Middle frontal gyrus (tissue), 1 donor: ENCODE results near the gene POU2AF1.

Source experiments
- DNase-seq: peaks from one replicate; pipeline ENCODE4 v3.0.0-alpha.2; 2015; ENCODE audit warnings: low spot score; ENCODE audit errors: extremely low spot score

POU2AF1 gene

DNA sequence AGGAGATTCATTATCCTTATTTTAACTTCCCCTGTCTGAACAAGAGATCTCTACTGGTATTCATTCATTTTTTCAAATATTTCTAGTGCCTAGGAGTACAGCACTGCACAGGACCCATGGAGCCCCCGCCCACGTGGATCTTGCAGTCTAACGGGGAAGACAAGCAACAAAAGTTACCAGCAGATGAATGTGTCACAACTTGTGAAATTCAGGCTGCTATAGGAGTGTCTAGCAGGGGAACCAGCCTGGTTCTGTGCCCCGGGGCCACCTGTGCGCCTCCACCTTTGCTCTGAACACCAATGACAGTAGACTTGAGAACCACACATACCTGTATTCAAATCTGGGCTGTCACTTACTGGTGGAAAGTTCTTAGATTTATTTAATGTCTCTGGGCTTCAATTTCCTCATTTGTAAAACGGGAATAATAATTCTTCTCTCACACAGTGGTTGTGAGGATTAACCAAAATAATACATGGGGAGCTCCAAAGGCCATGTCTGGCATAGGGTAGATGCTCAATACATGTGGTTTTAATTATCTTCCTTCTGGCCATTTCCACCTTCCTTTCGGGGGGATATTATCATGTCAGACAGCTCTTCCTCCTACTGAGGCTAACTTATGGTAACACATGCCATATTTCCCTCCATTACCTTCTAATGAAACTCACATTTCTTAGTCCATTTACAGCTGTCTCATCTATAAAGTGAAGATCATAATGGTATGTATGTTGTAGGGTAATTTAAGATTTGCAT is 17.8 kb downstream of the POU2AF1 start:
- no peak for DNase-seq

DNA sequence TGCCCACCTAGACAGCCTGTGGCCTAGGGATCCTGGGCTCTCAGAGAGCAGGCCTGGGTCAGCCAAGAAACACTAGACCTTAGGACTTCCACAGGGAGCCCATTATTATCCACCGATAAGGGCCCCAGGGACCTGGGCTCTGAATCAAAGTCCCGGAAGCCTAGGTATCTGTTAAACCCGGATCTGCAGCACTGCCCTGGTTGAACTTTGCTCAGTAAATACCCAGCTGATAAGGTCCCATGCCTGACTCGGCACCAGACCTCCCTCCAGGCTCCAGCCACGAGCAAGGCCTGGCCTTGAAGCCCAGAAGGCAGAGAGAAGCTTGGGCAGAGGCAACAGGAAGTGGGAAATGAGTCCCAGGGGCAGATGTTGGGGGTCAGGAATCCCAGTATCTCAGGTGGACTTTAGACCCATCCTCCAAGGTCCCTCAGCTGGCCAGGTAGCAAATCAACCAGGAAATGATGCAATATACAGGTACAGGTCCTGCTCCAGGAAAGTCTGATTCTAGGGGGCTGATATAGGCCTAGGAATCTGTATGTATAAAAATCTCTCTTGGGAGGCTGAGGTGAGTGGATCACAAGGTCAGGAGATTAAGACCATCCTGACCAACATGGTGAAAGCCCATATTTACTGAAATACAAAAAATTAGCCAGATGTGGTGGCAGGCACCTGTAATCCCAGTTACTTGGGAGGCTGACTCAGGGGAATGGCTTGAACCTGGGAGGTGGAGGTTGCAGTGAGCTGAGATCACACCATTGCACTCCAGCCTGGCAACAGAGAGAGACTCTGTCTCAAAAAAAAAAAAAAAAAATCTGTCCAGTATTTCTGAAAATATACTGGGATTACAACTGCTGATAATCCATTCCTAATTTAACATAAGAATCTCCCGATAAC is 18.7 kb downstream of the POU2AF1 start:
- DNase-seq = no peak

DNA sequence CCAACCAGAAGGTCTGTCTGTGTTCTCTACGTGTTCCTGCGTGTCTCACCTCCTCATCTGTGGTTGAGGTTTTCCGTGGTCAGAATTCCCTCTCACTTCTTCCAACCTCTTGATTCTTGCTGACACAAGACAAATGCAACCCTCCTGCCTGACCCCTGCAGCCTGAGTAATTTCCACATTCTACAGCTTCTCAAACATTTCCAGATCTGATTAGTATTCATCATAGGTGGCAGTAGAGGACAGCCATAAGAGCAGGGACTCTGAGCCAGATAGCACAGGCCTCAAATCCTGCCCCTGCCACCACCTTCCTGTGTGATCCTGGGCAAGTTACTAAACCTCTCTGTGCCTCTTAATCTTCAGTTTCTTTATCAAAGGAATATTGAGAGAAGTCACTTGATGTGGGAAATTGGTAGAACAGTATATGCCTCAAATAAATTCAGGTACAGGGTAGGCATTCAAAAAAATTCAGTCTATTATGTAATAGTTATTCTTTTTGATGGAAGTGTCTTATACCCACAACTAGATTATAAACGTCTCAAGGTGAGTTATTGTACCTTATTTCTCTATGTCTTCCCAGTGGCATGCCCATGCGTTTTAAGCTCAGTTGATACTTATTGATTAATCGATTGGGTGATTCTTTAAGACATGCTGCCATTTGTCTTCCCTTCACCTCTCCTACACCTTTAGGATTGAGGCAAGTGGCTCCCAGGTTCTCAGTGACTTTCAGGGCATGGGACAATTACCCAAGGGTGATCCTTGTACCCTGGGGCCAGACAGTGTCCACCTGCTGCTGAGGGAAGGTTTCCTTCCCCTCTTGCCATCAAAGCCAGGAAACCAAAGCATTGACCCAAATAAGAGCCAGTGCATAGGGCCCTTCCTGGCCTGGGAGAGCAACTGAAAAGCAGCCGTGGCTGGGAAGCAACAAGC is 19.6 kb downstream of the POU2AF1 start:
- DNase-seq = no peak

DNA sequence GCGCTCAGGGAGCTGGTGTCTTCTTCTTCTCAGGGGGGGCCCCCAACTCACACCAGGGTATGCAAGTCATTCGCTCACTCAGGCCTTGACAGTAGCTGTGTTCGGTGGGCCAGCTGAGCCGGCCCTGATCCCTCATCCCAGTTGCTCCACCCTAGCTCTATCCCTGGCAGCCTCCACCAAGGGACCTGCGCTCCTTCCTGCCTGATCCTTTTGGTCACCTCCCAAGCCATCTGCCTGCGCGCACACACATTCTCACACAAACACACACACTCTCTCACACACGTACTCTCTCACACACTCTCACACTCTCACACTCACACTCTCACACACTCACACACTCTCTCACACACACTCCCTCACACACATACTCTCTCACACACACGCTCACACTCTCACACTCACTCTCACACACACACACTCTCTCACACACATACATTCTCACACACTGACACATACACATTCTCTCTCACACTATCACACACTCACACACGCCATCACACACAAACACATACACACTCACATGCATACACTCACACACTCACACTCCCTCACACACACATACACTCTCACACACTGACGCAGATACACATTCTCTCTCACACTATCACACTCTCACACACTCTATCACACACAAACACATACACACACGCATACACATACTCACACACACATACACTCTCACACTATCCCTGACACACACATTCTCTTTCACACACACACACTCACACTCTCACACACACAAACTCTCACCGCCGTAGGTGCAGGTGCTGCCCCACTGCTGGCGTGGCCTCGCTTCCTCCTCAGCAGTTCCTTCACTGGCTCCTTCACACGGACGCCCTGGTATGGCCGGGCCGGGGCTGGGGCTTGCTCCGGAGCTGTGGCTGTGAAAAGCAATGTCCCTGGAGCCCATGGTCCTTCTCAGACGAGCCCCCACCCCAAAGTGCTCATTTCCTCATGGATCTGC is 20.8 kb downstream of the POU2AF1 start:
- no peak for DNase-seq

DNA sequence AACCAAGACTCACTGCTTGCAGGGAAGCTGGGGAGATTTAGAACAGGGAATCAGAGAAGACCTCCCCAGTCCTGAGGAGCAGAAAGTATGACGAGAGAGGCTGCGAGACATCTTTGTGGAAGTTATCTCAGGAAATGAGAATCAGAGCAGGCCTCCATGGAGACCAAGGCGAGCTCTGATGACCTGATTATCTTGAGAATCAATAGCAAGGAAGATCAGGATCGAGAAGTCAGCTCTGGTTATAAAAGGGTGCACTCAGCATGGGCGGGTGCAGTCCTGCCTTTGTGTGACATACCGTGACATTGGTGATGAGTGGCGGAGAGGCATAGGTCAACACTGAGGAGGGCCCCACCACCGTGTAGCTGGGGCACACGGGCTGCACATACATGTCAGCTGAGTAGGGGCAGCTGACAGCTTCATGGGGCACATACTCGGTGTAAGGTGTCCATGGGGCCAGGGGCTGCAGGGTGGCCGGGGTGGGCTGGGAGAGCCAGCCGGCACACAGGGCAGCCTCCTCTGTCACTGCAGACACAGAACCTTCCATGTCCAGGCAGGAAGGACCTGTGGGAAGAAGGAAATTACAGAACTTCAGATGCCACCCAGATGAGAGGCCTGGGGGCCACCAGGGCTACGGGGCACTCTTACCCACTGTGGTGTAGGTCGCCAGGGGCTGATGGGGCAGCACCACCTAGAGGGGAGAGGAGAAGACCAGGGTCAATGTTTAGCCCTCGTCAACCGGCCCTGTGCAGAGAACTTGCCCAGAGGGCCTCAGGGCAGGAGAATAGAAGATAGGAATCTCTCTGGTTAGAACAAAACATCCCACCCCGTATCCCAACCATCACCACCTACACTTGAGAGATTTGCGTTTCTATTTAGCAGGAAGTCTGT is 21.7 kb downstream of the POU2AF1 start:
- no peak for DNase-seq

DNA sequence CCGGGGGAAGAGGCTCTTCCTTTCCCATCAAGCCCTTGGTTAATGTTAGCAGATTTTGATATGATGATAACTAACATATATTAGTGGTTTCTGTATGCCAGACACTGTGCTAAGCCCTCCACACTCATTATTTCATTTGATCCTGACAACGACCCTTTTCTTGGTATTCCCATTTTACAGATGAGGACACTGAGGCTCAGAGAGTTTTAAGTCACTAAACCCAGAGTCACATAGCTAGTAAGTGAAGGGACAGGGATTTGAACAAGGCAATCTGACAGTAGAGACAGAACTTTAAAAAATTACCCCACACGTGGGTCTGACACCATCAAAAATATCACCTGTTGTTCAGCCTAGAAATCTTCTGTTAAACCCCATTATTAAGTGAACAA is 22.4 kb downstream of the POU2AF1 start:
- DNase-seq = no peak

DNA sequence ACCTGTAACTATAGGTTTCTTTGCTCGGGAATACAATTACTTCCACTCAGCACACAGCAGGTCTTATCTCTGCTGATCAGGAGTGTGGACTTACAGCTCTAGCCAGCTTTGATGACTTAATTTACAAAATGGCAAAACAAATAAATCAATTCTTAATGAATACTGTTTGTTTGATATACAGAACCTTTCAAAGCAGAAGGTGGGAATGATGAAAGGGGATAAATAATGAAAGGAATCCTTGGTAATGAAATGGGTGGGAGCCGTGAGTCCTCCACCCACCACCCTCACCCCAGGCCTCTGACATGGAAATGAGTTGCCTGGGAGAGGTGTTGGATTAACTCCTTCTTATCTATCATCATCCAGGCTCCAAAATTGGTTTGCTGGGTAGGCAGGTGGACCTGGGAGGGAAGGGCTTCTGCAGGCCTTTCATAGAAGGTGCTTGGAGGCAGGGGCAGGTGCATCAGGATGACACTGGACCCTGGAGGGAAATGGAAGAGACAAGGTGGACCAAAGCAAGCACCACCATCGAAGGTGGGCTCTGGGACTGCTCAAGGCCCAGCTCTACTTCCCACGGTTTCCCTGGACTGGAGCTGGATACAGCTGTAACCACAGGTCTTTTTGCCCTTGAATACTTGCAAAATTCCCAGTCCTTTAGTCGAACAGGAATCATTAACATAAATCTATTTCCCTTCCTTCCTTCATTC is 23.0 kb downstream of the POU2AF1 start:
- DNase-seq = no peak

DNA sequence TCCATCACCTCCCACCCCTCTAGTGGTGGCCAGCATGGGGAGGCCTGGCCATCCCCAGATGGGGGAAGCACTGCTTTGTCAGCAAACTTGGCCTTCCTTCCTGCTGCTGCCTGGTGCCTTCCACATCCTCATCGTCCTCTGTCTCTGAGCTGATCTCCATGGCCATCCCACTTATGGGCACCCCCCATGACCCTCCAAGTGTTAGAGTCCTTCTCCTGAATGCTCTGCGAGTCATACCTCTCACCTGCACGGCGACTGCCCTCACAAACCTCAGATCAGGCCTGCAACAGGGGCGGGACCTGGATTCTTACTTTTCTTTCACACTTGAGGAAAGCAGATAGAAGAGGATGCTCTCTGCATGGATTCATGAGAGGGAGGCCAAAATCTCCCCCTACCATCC is 24.0 kb downstream of the POU2AF1 start:
- no peak for DNase-seq

DNA sequence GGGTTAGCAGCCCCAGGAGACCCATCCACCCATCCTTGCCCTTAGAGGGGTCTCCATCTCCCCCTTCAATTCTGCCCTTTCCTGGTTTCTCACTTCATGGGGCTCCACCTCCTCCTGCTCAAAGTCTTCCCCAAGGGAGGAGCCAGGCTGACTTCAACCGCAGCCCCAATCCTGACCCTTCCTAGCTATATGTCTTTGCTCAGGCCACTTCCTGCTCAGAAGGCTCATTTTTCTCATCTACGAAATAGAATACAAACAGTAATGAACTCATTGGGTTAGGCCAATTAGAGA is 24.5 kb downstream of the POU2AF1 start:
- DNase-seq = no peak

DNA sequence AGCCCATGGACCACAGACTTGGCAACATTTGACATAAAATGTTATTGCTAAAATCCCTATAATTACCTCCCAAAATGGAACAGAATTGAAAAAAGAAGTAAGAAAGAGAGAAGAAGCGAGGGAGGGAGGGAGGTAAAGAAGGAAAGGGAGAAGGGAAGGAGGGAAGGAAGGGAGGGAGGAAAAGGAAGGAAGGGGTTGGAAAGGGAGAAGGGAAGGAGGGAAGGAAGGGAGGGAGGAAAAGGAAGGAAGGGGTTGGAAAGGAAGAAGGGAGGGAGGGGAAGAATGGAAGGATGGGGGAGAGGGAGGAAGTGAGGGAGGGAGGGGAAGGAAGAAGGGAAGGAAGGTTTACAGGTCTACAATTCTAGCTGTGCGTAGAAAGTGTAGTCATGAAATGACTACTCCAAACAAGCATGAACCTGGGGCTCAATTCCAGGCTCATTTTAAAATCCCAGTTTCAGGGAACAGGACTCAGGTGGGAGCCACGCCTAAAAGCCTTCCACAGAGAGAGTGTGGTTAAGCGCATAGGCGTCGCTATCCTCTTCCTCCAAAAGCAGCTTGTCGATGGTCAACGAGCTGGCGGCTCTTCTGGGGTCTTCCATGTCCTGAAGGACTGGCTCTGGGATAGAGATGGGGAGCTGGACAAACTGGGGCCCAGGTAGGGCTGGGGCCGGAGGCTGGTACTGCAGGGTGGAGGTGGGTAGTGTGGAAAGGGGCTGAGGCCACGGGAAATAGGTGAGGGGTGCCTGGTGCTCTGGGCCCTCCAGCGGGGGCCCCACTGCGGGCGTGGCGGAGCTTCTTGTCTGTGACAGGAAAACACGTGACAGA is 25.1 kb downstream of the POU2AF1 start:
- no peak for DNase-seq

DNA sequence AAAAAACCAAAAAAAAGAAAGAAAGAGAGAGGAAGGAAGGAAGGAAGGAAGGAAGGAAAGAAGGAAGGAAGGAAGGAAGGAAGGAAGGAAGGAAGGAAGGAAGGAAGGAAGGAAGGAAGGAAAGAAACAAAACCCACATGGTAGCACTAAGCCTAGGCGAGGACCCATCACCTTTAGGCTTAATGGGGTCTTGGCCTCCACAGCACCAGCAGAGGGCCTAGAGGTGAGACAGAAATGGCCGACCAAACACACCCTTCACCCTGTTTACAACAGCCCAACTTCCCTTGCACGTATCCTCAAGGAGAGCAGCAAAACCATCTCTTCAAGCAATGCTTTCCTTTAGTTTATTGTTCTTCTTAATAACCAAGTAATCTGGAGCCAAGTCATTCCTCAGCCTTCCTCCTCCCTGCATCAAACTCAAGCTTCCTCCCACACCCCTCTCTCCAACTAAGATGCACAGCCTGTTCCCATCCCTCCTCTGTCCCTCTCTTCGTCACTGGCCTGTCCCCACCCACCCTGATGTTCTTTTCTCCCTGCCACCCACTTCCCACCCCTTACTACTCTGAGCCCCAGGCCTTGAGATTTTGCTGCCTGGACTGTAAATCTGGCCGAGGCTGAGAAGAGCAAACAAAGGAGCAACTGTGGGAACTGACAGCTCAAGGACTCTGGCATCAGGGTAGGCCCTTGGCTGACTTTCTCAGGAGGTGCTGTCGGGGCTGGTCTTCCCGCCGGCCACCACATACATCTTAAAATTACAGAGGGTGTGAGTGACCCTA is 26.0 kb downstream of the POU2AF1 start:
- DNase-seq = no peak

DNA sequence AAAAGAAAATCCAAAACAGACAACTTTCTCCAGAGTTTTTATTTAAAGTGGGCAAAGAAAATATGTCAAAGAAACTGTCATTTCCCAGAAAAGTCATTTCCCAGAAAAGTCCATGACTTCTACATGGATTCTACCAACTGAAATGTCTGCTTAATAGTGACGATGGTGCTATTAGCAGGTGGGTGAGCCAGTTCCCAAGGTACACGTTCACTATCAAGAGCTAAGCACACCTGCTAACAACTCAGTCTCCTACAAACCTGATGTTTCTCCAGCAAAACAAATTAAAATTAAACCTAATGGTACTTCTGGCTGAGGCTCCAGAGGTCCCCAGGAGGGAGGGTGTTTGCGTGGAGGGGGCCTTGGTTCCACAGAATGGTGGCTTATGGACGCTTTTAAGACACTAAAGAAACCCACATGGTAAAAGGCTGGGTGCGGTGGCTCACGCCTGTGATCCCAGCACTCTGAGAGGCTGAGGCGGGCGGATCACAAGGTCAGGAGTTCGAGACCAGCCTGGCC is 26.8 kb downstream of the POU2AF1 start:
- DNase-seq = no peak

DNA sequence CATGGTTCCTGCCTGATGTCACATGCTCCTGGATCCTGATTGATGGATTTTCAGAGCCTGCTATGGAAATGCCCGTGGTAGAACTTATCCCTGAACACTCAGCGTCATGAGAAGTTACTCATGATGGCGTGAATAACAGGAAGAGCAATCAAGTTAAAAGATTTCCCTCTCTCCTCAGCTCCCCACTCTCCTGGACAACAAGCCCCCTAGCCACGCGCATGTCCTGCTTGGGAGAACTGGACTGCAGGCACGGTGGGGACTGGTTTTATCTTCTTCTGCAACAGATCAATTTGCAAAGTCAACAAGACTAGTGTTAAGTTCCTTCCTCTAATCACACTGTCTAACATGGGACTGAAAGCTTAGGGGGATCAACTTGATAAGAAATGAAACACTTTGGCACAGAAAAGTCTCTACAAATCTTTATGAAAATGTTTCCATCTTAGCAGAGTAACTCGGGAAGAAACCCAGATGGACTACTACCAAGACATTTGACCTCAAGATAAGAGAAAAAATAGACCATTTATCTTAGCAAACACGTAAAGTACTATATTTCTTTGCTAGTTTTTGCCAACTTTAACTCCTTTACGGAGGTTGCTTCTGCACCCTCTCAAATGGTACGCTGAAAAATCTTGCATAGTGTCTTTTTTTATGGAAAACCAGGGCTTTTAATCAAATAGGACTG is 27.6 kb downstream of the POU2AF1 start:
- DNase-seq = no peak

DNA sequence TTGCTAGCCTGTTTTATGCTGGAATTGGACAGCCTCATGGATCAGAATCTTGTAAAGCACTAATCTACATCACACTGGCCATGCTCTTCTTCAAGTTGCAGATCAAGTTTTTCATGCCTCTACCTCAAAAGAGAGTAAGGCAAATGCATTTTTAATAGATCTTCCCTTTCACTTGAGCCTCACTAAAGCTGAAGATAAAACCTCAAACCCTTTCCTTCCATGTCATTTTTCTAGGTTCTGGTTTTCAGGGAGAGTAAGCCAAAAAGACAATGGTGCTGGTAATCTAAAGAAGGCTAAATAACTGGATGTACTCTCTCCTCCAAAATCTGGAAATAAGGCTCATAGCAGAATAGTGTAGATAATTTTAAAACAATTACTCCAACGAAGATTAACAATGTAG is 28.3 kb downstream of the POU2AF1 start:
- no peak for DNase-seq

DNA sequence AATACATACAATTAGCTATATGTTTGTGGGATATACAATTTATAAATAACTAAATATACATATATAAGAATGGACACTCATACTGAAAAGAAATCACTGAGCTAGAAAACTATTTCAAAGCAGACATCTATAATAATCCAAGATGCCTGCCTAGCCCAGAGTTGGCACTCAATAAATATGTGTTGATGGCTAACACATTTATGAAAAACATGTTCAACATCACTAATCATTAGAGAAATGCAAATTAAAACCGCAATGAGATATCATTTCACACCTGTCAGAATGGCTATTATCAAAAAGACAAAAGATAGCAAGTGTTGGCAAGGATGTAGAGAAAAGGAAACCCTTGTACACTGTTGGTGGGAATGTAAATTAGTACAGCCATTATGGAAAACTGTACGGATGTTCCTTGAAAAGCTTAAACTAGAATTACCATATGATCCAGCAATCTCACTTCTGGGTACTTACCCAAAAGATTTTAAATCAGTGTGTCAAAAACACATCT is 29.8 kb downstream of the POU2AF1 start:
- DNase-seq = no peak

DNA sequence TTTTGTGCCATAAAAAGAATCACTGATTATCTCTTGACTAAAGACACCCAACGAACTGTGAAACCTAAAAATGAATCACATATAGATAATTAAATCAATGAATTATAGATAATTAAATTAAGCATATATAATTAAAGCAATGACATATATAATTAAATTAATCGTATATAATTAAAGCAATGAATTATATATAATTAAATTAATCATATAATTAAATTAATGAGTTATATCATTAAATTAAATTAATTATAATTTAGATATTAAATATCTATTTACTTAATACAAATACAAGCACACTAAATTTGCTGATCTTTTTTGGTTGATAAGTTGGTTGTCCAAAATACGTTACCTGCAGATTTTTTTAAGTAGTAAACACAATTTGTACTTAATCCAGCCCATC is 30.9 kb downstream of the POU2AF1 start:
- no peak for DNase-seq
